AG09309 (cell line): ENCODE results near the gene COX7A1.
"Not testable (repeated sequence)": the region's sequence is repeated elsewhere in the genome, so short reads cannot be mapped to it uniquely, and the experiment has no call there.

ENCODE experiments used
- DNase-seq: peaks from one replicate; pipeline ENCODE4 v3.0.0-alpha.2; 2010; ENCODE audit warnings: low read depth
- H3K4me3 ChIP-seq: 2 replicates; pipeline ENCODE4 v1.5.1; 2011; ENCODE audit warnings: mild to moderate bottlenecking, low read depth, low read length, moderate library complexity; ENCODE audit not compliant: control insufficient read depth
- CTCF ChIP-seq: IDR thresholded peaks from 2 replicates; pipeline ENCODE4 v1.5.1; 2011; ENCODE audit warnings: mild to moderate bottlenecking, low read depth, low read length, inconsistent platforms; ENCODE audit not compliant: insufficient read depth, control insufficient read depth; ENCODE audit errors: missing control alignments

COX7A1 gene

GRCh38 chr19:36152352-36153091 is at the start of gene COX7A1:
Gene COX7A1 (minus strand): TSS chr19:36152447. CDS start chr19:36152407, 40 bp downstream.
- no peak for TF ChIP-seq CTCF
- H3K4me3 ChIP-seq, result peak within 1 kb of the TSS; percentile 51
- no peak for DNase-seq

GRCh38 chr19:36201684-36202083 is 49.4 kb upstream of the COX7A1 start:
- H3K4me3 ChIP-seq, result no peak overlapping the region
- DNase-seq, result no peak
- no peak for TF ChIP-seq CTCF

GRCh38 chr19:36198119-36198518 is 45.9 kb upstream of the COX7A1 start:
- DNase-seq, result no peak
- no peak for TF ChIP-seq CTCF
- no peak overlapping the region for H3K4me3 ChIP-seq

GRCh38 chr19:36196249-36196648 is 44.0 kb upstream of the COX7A1 start:
- DNase-seq, result no peak
- no peak for TF ChIP-seq CTCF
- no peak overlapping the region for H3K4me3 ChIP-seq

- not testable (repeated sequence) for DNase-seq, H3K4me3 ChIP-seq
Measured at GRCh38 chr19:36186722-36187121, 34.5 kb upstream of the COX7A1 start.

GRCh38 chr19:36183245-36183628 is 31.0 kb upstream of the COX7A1 start:
- no peak for DNase-seq
- no peak overlapping the region for H3K4me3 ChIP-seq
- TF ChIP-seq CTCF, result no peak

- DNase-seq, result no peak
- no peak for TF ChIP-seq CTCF
- H3K4me3 ChIP-seq, result no peak overlapping the region
Measured at GRCh38 chr19:36182612-36183244, 30.5 kb upstream of the COX7A1 start.

GRCh38 chr19:36179077-36179476 is 26.8 kb upstream of the COX7A1 start:
- not testable (repeated sequence) for DNase-seq, H3K4me3 ChIP-seq

GRCh38 chr19:36173846-36174245 is 21.6 kb upstream of the COX7A1 start:
- DNase-seq, result not testable (repeated sequence)

More at GRCh38 chr19:36173846-36174245, 21.6 kb upstream of the COX7A1 start:
- not testable (repeated sequence) for H3K4me3 ChIP-seq
